GM18499 (cell line): ENCODE data around the gene ACIN1.

Source experiments
- ATAC-seq: cut with Tn5 transposase; IDR thresholded peaks from one replicate; pipeline ENCODE4 v1.9.1; 2021; ENCODE audit warnings: moderate number of reproducible peaks; ENCODE audit not compliant: insufficient read depth, unreplicated experiment

Gene ACIN1

GRCh38 chr14:23125933-23126524 lies 31.1 kb upstream of the ACIN1 start:
- no peak for ATAC-seq

DNA sequence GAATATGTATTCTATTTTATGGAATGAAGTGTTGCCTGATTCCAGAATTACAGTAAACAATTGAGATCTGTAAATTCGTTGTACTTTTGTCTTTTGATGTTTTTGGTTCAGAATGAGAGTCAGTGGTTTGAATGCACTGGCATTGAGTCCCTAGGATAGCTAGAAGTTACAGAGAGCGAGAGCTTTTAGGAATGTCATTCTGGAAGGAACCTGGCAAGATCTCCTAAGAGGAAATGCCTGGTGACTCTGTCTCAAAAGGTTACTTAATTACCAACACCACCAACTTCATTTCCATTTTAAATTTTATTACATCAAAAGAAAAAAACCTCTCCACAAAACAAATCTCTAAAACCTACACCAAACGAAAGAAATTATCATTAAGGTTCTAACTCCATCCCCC lies 30.1 kb upstream of the ACIN1 start:
- no peak for ATAC-seq

GRCh38 chr14:23124337-23124954 lies 29.5 kb upstream of the ACIN1 start:
- ATAC-seq, result no peak

- no peak for ATAC-seq
Measured at GRCh38 chr14:23123419-23123818, 28.5 kb upstream of the ACIN1 start.

DNA sequence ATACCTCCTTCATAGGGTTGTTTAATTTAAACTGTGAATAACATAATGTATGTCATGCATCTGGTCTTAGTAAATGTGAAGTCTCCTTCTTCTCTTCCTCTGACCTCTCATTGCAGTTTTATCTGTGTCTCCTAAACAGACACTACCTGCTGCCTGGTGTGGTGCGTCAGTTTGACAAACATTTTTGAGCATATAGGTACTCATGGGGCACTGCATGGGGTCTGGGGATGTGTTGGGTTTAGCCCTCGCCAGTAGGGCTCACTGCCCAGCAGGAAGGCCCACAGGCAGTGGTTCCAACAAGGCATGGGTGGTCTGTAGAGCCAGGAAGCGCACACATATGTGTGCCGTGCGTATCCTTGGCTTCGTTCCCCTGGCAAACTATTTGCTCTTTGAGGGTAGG lies 27.1 kb upstream of the ACIN1 start:
- no peak for ATAC-seq

GRCh38 chr14:23121361-23121771 lies 26.4 kb upstream of the ACIN1 start:
- ATAC-seq, result no peak

DNA sequence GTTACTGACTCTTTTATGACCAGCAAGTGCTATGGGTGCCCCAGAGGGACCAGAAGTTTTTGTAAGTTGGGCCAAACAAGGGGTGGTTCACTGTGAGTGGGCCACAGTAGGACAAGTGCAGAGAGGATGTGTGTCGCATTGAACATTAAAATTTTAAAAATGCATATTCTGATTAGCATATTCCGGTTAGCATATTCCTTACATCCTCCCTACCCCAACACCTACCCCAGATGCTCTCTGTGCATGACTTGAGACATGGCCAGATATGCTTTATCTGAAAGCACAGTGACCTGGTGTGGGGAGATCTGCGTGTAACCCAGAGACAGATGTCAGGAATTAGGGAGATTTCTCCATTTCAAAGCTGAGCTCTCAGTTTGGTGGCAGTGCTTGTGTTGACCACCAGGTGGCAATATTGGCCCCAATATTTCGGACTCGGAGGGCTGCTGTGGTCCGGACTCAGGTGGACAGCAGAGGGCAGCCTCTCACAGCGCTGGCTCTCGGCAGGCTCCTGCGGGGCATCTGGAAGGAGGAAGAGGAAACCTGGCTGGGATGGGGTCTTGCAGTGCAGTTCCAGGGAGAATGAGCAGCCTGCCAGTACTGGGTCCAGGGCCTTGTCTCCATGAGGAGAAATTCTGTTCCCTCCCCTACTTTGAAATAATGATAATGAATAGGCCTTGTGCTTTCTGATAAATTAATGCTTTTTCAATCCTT lies 25.8 kb upstream of the ACIN1 start:
- ATAC-seq, result peak; percentile 65

- no peak for ATAC-seq
Measured at GRCh38 chr14:23119363-23120327, 24.7 kb upstream of the ACIN1 start.

- no peak for ATAC-seq
Measured at GRCh38 chr14:23118506-23119362, 23.8 kb upstream of the ACIN1 start, which contains the start of gene CEBPE. CEBPE (minus strand) TSS chr14:23119255; CDS start chr14:23119091, 164 bp downstream.

GRCh38 chr14:23117371-23118020 lies 22.6 kb upstream of the ACIN1 start:
- ATAC-seq, result no peak

DNA sequence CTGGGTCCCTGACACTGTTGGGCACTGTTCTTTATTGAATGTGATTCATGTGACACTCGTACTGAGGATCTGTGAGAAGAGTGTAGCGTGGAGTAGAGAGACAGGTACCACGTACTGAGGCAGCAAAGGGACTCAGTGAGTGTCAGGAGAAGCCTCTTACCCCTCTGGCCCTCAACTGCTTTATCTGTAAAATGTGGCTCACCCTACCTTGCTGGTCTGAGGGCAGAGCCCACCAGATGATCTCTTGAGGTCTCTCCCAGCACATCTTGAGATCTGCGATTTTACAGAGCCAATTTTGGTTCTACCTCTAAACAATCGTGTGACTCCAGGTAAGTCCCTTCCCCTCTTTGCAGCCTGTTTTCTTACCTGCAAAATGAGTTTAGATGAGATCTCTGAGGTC lies 21.0 kb upstream of the ACIN1 start:
- ATAC-seq, result no peak

DNA sequence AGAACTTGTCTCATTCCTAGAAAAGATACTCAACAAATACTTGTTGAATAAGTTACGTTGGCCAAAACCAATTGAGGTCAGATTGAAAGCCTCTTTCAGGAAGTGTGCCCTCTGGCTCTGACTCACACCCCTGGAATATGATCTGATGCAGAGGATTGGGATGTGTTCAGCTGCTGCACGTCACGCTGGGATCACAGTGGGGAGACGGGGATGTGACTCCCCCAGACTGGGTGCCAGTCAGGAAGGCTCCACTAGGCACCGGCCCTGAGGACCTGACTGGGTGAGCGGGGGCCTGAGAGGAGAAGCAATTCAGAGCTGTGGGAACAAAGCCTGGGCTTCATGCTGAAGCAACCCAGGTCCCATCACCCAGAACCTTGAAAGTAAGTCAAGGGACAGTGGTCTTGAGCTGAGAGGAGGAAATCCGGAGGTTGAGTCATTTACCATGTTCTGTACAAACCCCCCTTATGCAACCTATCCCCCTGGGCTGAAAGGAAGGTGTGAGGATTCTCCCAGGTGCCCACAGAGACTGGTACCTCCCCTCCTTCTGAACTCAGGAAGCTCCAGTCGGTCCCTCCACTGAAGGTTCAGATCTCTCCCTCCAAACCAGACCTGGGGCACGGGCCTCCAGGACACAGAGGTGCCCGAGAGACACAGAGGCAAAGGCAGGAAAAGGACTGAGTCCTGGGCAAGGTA lies 20.2 kb upstream of the ACIN1 start:
- ATAC-seq, result no peak

DNA sequence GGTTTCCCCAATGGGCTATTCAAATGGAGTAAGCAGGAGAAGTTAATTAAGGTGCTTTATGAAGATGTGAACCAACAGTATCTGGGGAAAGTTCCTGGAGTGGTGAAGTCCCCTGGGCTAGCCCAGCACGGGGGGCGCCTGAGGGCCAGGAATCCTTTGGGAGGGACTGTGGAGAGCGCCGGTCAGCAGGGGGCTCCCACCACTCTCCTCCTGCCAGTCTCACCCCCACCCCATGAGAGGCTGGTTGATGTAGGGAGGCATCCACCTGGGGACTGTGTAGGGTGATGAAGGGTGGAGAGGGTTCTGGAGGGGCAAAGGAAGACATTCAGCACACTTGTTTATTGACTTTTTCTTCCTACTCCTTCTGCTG lies 19.7 kb upstream of the ACIN1 start:
- ATAC-seq, result no peak

DNA sequence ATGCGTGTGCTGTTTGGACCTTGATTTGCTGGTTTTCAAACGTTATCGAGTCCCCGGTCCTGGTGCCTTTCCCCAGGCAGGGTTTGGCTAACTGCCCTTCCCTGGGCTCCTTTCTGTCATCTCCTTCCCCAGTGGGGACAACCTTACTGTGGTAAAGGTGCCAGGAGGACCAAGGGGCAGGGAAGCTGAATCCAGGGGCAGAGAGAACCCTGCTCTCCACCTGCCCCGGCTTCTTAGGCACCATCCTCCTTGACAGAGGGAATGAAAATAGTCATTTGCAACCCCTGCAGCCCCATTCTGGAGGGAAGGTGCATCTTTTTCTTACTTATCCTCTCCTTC lies 19.2 kb upstream of the ACIN1 start:
- no peak for ATAC-seq

GRCh38 chr14:23113431-23114119 lies 18.6 kb upstream of the ACIN1 start:
- no peak for ATAC-seq

GRCh38 chr14:23112359-23113178 lies 17.6 kb upstream of the ACIN1 start:
- no peak for ATAC-seq

DNA sequence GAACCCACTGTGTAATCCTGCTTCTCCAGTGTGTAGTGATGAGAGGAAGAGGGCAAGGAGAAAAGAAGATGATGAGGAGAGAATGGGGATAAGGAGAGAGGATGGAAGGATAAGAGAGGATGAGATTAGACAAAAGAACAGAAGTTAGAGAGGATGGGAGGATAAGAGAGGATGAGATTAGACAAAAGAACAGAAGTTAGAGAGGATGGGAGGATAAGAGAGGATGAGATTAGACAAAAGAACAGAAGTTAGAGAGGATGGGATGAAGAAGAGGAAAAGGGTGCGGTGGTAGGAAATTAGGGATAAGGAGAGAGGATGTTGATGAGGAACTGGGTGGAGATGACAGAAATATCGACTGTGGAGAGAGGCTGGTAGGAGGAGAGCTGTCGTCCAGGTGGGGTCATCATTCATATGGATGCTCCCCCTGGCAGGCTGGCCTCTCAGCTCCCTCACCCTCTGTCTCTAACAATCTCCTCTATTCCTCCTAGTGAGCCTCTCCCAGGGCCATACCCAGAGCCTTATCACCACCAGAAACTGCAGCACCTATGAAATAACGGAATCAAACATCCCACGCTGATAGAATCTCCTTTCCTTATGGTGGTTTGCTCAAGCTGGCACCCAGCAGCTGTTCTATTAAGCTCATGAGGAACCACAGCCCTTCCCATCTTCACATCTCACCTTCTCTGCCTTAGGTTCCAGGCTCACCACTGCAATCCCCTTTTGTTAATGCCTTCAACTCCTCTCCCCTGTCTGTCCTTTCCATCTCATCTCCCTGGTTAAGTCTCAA lies 15.8 kb upstream of the ACIN1 start:
- no peak for ATAC-seq
